ENCODE data around the gene MAGI2.
"Not testable (repeated sequence)": the region's sequence is repeated elsewhere in the genome, so short reads cannot be mapped to it uniquely, and the experiment has no call there.

MAGI2 gene

GRCh38 chr7:78279032-78279431, 1174.4 kb downstream of the MAGI2 start:
- CTCF ChIA-PET: no interaction called here
- Mint-ChIP-seq H3K27ac (no peak overlapping the region), H3K27me3 (no peaks in the 10 kb centered on the region), H3K4me3 (no peak overlapping the region), H3K4me1 (no peaks in the 10 kb centered on the region), H3K9me3 (no peaks in the 10 kb centered on the region), H3K36me3 (no peaks in the 10 kb centered on the region)
- DNase-seq: no peak

GRCh38 chr7:78267141-78267540, 1186.3 kb downstream of the MAGI2 start:
- Mint-ChIP-seq H3K4me3 (no peak overlapping the region), H3K27ac (no peak overlapping the region), H3K4me1 (no peaks in the 10 kb centered on the region), H3K36me3 (no peaks in the 10 kb centered on the region), H3K27me3 (no peaks in the 10 kb centered on the region), H3K9me3 (no peaks in the 10 kb centered on the region)
- DNase-seq: no peak
- CTCF ChIA-PET: no interaction called here

DNA sequence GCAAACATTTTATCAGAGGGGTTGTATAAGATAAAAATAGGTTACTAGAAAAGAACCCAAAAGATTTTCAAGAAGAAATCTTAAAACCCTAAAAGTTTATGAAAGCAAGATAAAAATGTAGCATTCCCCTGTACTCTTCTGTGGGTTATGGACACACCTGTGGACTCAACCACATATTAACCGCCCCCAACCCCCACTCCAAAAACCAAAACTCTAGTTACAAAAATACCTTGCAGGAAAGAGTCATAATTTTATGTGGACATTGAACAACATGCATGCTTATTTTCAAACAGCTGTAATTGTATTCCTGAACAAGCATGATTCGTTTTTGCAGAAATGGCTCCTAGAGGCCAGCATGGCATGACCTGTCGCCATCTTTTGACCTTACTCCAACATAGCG, 1188.0 kb downstream of the MAGI2 start:
- DNase-seq: no peak
- Mint-ChIP-seq H3K4me3 (no peak overlapping the region), H3K9me3 (no peaks in the 10 kb centered on the region), H3K4me1 (no peaks in the 10 kb centered on the region), H3K27ac (no peak overlapping the region), H3K36me3 (no peaks in the 10 kb centered on the region), H3K27me3 (no peaks in the 10 kb centered on the region)
- CTCF ChIA-PET: no interaction called here

DNA sequence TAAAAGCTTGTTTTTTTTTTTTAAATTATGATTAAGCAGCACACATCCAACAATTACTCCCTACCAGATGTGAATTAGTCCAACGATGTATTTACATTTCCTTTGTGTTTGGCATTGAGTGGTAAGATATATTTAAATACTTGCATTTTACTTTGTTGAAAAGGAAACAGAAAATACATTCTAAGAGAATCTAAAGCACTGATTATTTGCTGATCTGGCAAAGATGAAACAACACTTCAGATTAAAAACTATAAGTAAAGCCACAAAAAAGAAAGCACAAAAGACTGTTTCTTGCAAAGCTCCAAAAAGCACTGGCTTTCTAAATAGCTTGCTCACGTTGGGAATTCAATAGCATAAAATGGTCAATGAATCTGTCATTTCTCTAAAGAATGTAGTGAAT, 1188.4 kb downstream of the MAGI2 start:
- CTCF ChIA-PET: interaction anchor here (0.6 kb wide), 1 partner anchor 13 kb away, joined by 3 read pairs; no protein-coding TSS in a partner anchor
- Mint-ChIP-seq H3K27me3 (no peaks in the 10 kb centered on the region), H3K36me3 (no peaks in the 10 kb centered on the region), H3K4me3 (no peak overlapping the region), H3K27ac (no peak overlapping the region), H3K9me3 (no peaks in the 10 kb centered on the region), H3K4me1 (no peaks in the 10 kb centered on the region)
- no peak for DNase-seq

GRCh38 chr7:78264105-78264504, 1189.4 kb downstream of the MAGI2 start:
- no peak overlapping the region for H3K27ac Mint-ChIP-seq
- H3K4me1 Mint-ChIP-seq: no peaks in the 10 kb centered on the region
- CTCF ChIA-PET: interaction anchor here (0.6 kb wide), 1 partner anchor 12 kb away, joined by 3 read pairs; no protein-coding TSS in a partner anchor
- no peaks in the 10 kb centered on the region for H3K36me3 Mint-ChIP-seq
- DNase-seq: no peak
- no peak overlapping the region for H3K4me3 Mint-ChIP-seq
- no peaks in the 10 kb centered on the region for H3K27me3 Mint-ChIP-seq
- H3K9me3 Mint-ChIP-seq: no peaks in the 10 kb centered on the region

DNA sequence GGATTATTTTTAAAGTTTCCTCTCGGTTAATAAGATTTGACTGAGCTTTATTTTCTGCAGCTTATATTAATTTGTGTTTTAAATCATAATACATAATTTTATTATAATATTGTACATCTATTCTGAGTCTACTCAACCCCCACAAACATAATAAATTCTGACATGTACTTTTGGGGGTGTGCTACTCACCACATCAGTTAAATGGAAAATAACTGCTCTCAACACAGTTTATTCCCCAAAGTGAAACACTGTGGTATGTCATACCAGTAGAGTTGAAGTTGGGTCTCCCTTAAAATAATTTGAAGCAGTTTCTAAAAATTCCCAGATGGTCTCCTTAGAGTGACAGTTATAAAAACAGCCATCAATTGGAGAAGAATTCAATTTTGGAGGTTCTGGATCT, 1191.7 kb downstream of the MAGI2 start:
- H3K9me3 Mint-ChIP-seq: no peaks in the 10 kb centered on the region
- H3K36me3 Mint-ChIP-seq: no peaks in the 10 kb centered on the region
- H3K4me3 Mint-ChIP-seq: no peak overlapping the region
- no peaks in the 10 kb centered on the region for H3K27me3 Mint-ChIP-seq
- no peaks in the 10 kb centered on the region for H3K4me1 Mint-ChIP-seq
- no peak overlapping the region for H3K27ac Mint-ChIP-seq
- no peak for DNase-seq
- CTCF ChIA-PET: no interaction called here

- Mint-ChIP-seq H3K27me3 (no peaks in the 10 kb centered on the region), H3K4me3 (no peak overlapping the region), H3K4me1 (no peaks in the 10 kb centered on the region), H3K27ac (no peak overlapping the region), H3K9me3 (no peaks in the 10 kb centered on the region), H3K36me3 (no peaks in the 10 kb centered on the region)
- DNase-seq: no peak
- CTCF ChIA-PET: no interaction called here
Observed at GRCh38 chr7:78261302-78261701, 1192.2 kb downstream of the MAGI2 start.

GRCh38 chr7:78260826-78261225, 1192.6 kb downstream of the MAGI2 start:
- CTCF ChIA-PET: no interaction called here
- Mint-ChIP-seq H3K4me1 (no peaks in the 10 kb centered on the region), H3K9me3 (no peaks in the 10 kb centered on the region), H3K36me3 (no peaks in the 10 kb centered on the region), H3K27ac (no peak overlapping the region), H3K27me3 (no peaks in the 10 kb centered on the region), H3K4me3 (no peak overlapping the region)
- DNase-seq: no peak

- Mint-ChIP-seq H3K27me3 (no peaks in the 10 kb centered on the region), H3K4me1 (no peaks in the 10 kb centered on the region), H3K9me3 (no peaks in the 10 kb centered on the region), H3K27ac (no peak overlapping the region), H3K36me3 (no peaks in the 10 kb centered on the region), H3K4me3 (no peak overlapping the region)
- CTCF ChIA-PET: no interaction called here
- no peak for DNase-seq
Observed at GRCh38 chr7:78254726-78255055, 1198.8 kb downstream of the MAGI2 start.

- no peak overlapping the region for H3K4me3 Mint-ChIP-seq
- CTCF ChIA-PET: no interaction called here
- H3K4me1 Mint-ChIP-seq: no peaks in the 10 kb centered on the region
- no peaks in the 10 kb centered on the region for H3K36me3 Mint-ChIP-seq
- no peak overlapping the region for H3K27ac Mint-ChIP-seq
- H3K9me3 Mint-ChIP-seq: no peaks in the 10 kb centered on the region
- H3K27me3 Mint-ChIP-seq: no peaks in the 10 kb centered on the region
- no peak for DNase-seq
Observed at GRCh38 chr7:78253850-78254725, 1199.4 kb downstream of the MAGI2 start.

DNA sequence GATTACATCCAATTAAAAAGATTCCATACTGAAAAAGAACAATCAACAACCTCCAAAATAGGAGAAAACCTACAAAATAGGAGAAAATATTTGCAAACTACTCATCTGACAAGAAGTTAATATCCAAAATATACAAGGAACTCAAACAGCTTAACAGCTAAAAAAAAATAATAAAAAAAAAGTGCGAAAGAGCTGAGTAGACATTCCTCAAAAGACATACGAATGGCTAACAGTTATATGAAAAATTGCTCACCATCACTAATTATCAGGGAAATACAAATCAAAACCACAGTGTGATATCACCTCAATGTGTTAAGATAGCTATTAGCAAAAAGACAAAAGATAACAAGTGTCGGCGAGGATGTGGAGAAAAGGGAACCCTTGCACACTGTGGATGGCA, 1204.6 kb downstream of the MAGI2 start:
- Mint-ChIP-seq H3K4me1 (no peaks in the 10 kb centered on the region), H3K27me3 (no peaks in the 10 kb centered on the region)
- CTCF ChIA-PET: no interaction called here

GRCh38 chr7:78247910-78248689, 1205.4 kb downstream of the MAGI2 start:
- CTCF ChIA-PET: no interaction called here
- Mint-ChIP-seq H3K4me3 (no peak overlapping the region), H3K9me3 (peaks cover 7% of the 10 kb centered on the region), H3K4me1 (no peaks in the 10 kb centered on the region), H3K36me3 (no peaks in the 10 kb centered on the region), H3K27me3 (no peaks in the 10 kb centered on the region), H3K27ac (no peak overlapping the region)
- DNase-seq: no peak

More for the DNA sequence above, 1204.6 kb downstream of the MAGI2 start:
- H3K36me3 Mint-ChIP-seq: no peaks in the 10 kb centered on the region
- DNase-seq: no peak
- peaks cover 7% of the 10 kb centered on the region for H3K9me3 Mint-ChIP-seq
- no peak overlapping the region for H3K4me3 Mint-ChIP-seq
- H3K27ac Mint-ChIP-seq: no peak overlapping the region

- H3K27me3 Mint-ChIP-seq, H3K36me3 Mint-ChIP-seq, H3K4me1 Mint-ChIP-seq, H3K9me3 Mint-ChIP-seq, H3K4me3 Mint-ChIP-seq, DNase-seq, H3K27ac Mint-ChIP-seq, CTCF ChIA-PET: not testable (repeated sequence)
Observed at GRCh38 chr7:78240179-78240578, 1213.3 kb downstream of the MAGI2 start.

- H3K4me3 Mint-ChIP-seq: no peak overlapping the region
- DNase-seq: no peak
- no peaks in the 10 kb centered on the region for H3K4me1 Mint-ChIP-seq
- no peak overlapping the region for H3K27ac Mint-ChIP-seq
- peaks cover 5% of the 10 kb centered on the region for H3K9me3 Mint-ChIP-seq
- CTCF ChIA-PET: no interaction called here
- H3K36me3 Mint-ChIP-seq: no peaks in the 10 kb centered on the region
- no peaks in the 10 kb centered on the region for H3K27me3 Mint-ChIP-seq
Observed at GRCh38 chr7:78234634-78235033, 1218.8 kb downstream of the MAGI2 start.

- no peak overlapping the region for H3K27ac Mint-ChIP-seq
- no peaks in the 10 kb centered on the region for H3K4me1 Mint-ChIP-seq
- H3K27me3 Mint-ChIP-seq: no peaks in the 10 kb centered on the region
- H3K36me3 Mint-ChIP-seq: no peaks in the 10 kb centered on the region
- DNase-seq: no peak
- CTCF ChIA-PET: no interaction called here
- H3K9me3 Mint-ChIP-seq: peaks cover 5% of the 10 kb centered on the region
- no peak overlapping the region for H3K4me3 Mint-ChIP-seq
Observed at GRCh38 chr7:78232806-78233205, 1220.7 kb downstream of the MAGI2 start.

Data from activated naive CD4-positive, alpha-beta T cell treated with anti-CD3 and anti-CD28 coated beads, Interleukin-2, amount 10 ng/mL, durations not matched to agents 7 days and 5 days (primary cell).